ENCODE measurements around the gene A1BG.
A peak's percentile ranks its signal among the peaks of the same experiment; 100 is the strongest.

The A1BG gene

GRCh38 chr19:58335630-58336029, 17.7 kb downstream of the A1BG start:
- H3K27me3 ChIP-seq (ENCODE audit: control insufficient read depth, insufficient read depth, low read length), result no peaks in the 10 kb centered on the region
- H3K4me3 ChIP-seq (ENCODE audit: low read length), result no peak overlapping the region
- peaks cover 8% of the 10 kb centered on the region for H3K36me3 ChIP-seq (ENCODE audit: control insufficient read depth, insufficient read depth, low read length)

GRCh38 chr19:58334691-58335249, 18.5 kb downstream of the A1BG start:
- Histone ChIP-seq H3K4me1 (ENCODE audit: control insufficient read depth, insufficient read depth, low read length) (peaks cover 11% of the 10 kb centered on the region), H3K4me3 (ENCODE audit: low read length) (no peak overlapping the region), H3K9ac (ENCODE audit: low read length) (no peak overlapping the region), H3K27me3 (ENCODE audit: control insufficient read depth, insufficient read depth, low read length) (no peaks in the 10 kb centered on the region), H3K9me3 (ENCODE audit: control insufficient read depth, low read length) (no peaks in the 10 kb centered on the region), H3K36me3 (ENCODE audit: control insufficient read depth, insufficient read depth, low read length) (peaks cover 8% of the 10 kb centered on the region)

More at GRCh38 chr19:58335630-58336029, 17.7 kb downstream of the A1BG start:
- no peaks in the 10 kb centered on the region for H3K9me3 ChIP-seq (ENCODE audit: control insufficient read depth, low read length)
- H3K4me1 ChIP-seq (ENCODE audit: control insufficient read depth, insufficient read depth, low read length), result peaks cover 5% of the 10 kb centered on the region
- H3K9ac ChIP-seq (ENCODE audit: low read length), result no peak overlapping the region

GRCh38 chr19:58332697-58333096, 20.6 kb downstream of the A1BG start:
- H3K4me1 ChIP-seq (ENCODE audit: control insufficient read depth, insufficient read depth, low read length), result peaks cover 18% of the 10 kb centered on the region

GRCh38 chr19:58330458-58330857, 22.8 kb downstream of the A1BG start:
- peaks cover 26% of the 10 kb centered on the region for H3K4me1 ChIP-seq (ENCODE audit: control insufficient read depth, insufficient read depth, low read length)
- H3K36me3 ChIP-seq (ENCODE audit: control insufficient read depth, insufficient read depth, low read length), result no peaks in the 10 kb centered on the region
- no peak overlapping the region for H3K9ac ChIP-seq (ENCODE audit: low read length)
- H3K4me3 ChIP-seq (ENCODE audit: low read length), result no peak overlapping the region
- H3K9me3 ChIP-seq (ENCODE audit: control insufficient read depth, low read length), result no peaks in the 10 kb centered on the region
- H3K27me3 ChIP-seq (ENCODE audit: control insufficient read depth, insufficient read depth, low read length), result no peaks in the 10 kb centered on the region

More at GRCh38 chr19:58332697-58333096, 20.6 kb downstream of the A1BG start:
- Histone ChIP-seq H3K36me3 (ENCODE audit: control insufficient read depth, insufficient read depth, low read length) (peaks cover 8% of the 10 kb centered on the region), H3K9me3 (ENCODE audit: control insufficient read depth, low read length) (no peaks in the 10 kb centered on the region), H3K4me3 (ENCODE audit: low read length) (no peak overlapping the region), H3K27me3 (ENCODE audit: control insufficient read depth, insufficient read depth, low read length) (no peaks in the 10 kb centered on the region), H3K9ac (ENCODE audit: low read length) (no peak overlapping the region)

- Histone ChIP-seq H3K9me3 (ENCODE audit: control insufficient read depth, low read length) (no peaks in the 10 kb centered on the region), H3K36me3 (ENCODE audit: control insufficient read depth, insufficient read depth, low read length) (no peaks in the 10 kb centered on the region), H3K9ac (ENCODE audit: low read length) (no peak overlapping the region), H3K4me3 (ENCODE audit: low read length) (no peak overlapping the region), H3K27me3 (ENCODE audit: control insufficient read depth, insufficient read depth, low read length) (no peaks in the 10 kb centered on the region), H3K4me1 (ENCODE audit: control insufficient read depth, insufficient read depth, low read length) (peaks cover 31% of the 10 kb centered on the region)
Observed at GRCh38 chr19:58328999-58329398, 24.3 kb downstream of the A1BG start.

- H3K9me3 ChIP-seq (ENCODE audit: control insufficient read depth, low read length), result no peaks in the 10 kb centered on the region
- H3K4me1 ChIP-seq (ENCODE audit: control insufficient read depth, insufficient read depth, low read length), result peaks cover 31% of the 10 kb centered on the region
- H3K9ac ChIP-seq (ENCODE audit: low read length), result peak within 1 kb of the TSS; percentile 77
- H3K27me3 ChIP-seq (ENCODE audit: control insufficient read depth, insufficient read depth, low read length), result no peaks in the 10 kb centered on the region
- peak within 1 kb of the TSS; percentile 91 for H3K4me3 ChIP-seq (ENCODE audit: low read length)
- H3K36me3 ChIP-seq (ENCODE audit: control insufficient read depth, insufficient read depth, low read length), result no peaks in the 10 kb centered on the region
Observed at GRCh38 chr19:58326914-58327726, 26.2 kb downstream of the A1BG start, which contains the start of gene ZSCAN22. Gene ZSCAN22, plus strand, starts transcription at chr19:58326994. Its CDS starts 7,809 bp downstream, at chr19:58334803.

GRCh38 chr19:58326501-58326913, 26.8 kb downstream of the A1BG start:
- peak overlapping the region; percentile 77 for H3K9ac ChIP-seq (ENCODE audit: low read length)
- peak overlapping the region; percentile 91 for H3K4me3 ChIP-seq (ENCODE audit: low read length)
- H3K36me3 ChIP-seq (ENCODE audit: control insufficient read depth, insufficient read depth, low read length), result no peaks in the 10 kb centered on the region
- H3K27me3 ChIP-seq (ENCODE audit: control insufficient read depth, insufficient read depth, low read length), result no peaks in the 10 kb centered on the region
- no peaks in the 10 kb centered on the region for H3K9me3 ChIP-seq (ENCODE audit: control insufficient read depth, low read length)
- peaks cover 31% of the 10 kb centered on the region for H3K4me1 ChIP-seq (ENCODE audit: control insufficient read depth, insufficient read depth, low read length)

- H3K36me3 ChIP-seq (ENCODE audit: control insufficient read depth, insufficient read depth, low read length), result no peaks in the 10 kb centered on the region
- H3K9ac ChIP-seq (ENCODE audit: low read length), result peak overlapping the region; percentile 77
- no peak overlapping the region for H3K4me3 ChIP-seq (ENCODE audit: low read length)
Observed at GRCh38 chr19:58325311-58326022, 27.8 kb downstream of the A1BG start.

GRCh38 chr19:58319241-58319640, 34.1 kb downstream of the A1BG start:
- Histone ChIP-seq H3K36me3 (ENCODE audit: control insufficient read depth, insufficient read depth, low read length) (peaks cover 7% of the 10 kb centered on the region), H3K27me3 (ENCODE audit: control insufficient read depth, insufficient read depth, low read length) (no peaks in the 10 kb centered on the region), H3K4me1 (ENCODE audit: control insufficient read depth, insufficient read depth, low read length) (no peaks in the 10 kb centered on the region), H3K9me3 (ENCODE audit: control insufficient read depth, low read length) (no peaks in the 10 kb centered on the region), H3K9ac (ENCODE audit: low read length) (no peak overlapping the region), H3K4me3 (ENCODE audit: low read length) (no peak overlapping the region)

More at GRCh38 chr19:58325311-58326022, 27.8 kb downstream of the A1BG start:
- Histone ChIP-seq H3K4me1 (ENCODE audit: control insufficient read depth, insufficient read depth, low read length) (peaks cover 25% of the 10 kb centered on the region), H3K27me3 (ENCODE audit: control insufficient read depth, insufficient read depth, low read length) (no peaks in the 10 kb centered on the region), H3K9me3 (ENCODE audit: control insufficient read depth, low read length) (no peaks in the 10 kb centered on the region)

GRCh38 chr19:58318297-58318696, 35.0 kb downstream of the A1BG start:
- Histone ChIP-seq H3K9me3 (ENCODE audit: control insufficient read depth, low read length) (no peaks in the 10 kb centered on the region), H3K4me1 (ENCODE audit: control insufficient read depth, insufficient read depth, low read length) (no peaks in the 10 kb centered on the region), H3K9ac (ENCODE audit: low read length) (no peak overlapping the region), H3K27me3 (ENCODE audit: control insufficient read depth, insufficient read depth, low read length) (no peaks in the 10 kb centered on the region), H3K4me3 (ENCODE audit: low read length) (no peak overlapping the region), H3K36me3 (ENCODE audit: control insufficient read depth, insufficient read depth, low read length) (peaks cover 7% of the 10 kb centered on the region)

GRCh38 chr19:58317476-58318072, 35.7 kb downstream of the A1BG start:
- Histone ChIP-seq H3K4me3 (ENCODE audit: low read length) (no peak overlapping the region), H3K4me1 (ENCODE audit: control insufficient read depth, insufficient read depth, low read length) (no peaks in the 10 kb centered on the region), H3K27me3 (ENCODE audit: control insufficient read depth, insufficient read depth, low read length) (no peaks in the 10 kb centered on the region), H3K9ac (ENCODE audit: low read length) (no peak overlapping the region), H3K36me3 (ENCODE audit: control insufficient read depth, insufficient read depth, low read length) (peaks cover 7% of the 10 kb centered on the region), H3K9me3 (ENCODE audit: control insufficient read depth, low read length) (no peaks in the 10 kb centered on the region)

Data from mucosa of stomach (tissue), 1 donor.